ENCODE data around the gene FNDC3B. TPM values are rescaled to one million over a fixed set of nuclear protein-coding genes. Genes with fewer than 3 reads are reported as not detected.

Gene FNDC3B
- total RNA-seq, 5 donors from 2014 or later (not counting 1 experiment from before 2014, with no cell fraction given): 18.1 to 46.5 (median 23.5) TPM

- Mint-ChIP-seq H3K4me1 (peaks cover 8 to 18% (median 10%) of the 10 kb centered on the region in 3 donors), H3K36me3 (peaks cover 34% of the 10 kb centered on the region), H3K9me3 (no peaks in the 10 kb centered on the region), H3K4me3 (no peak overlapping the region), H3K27ac (no peak overlapping the region), H3K27me3 (no peaks in the 10 kb centered on the region)
- Histone ChIP-seq H3K4me1 (ENCODE audit: control insufficient read depth in 1 of 2, extremely low read depth in 1 of 2, insufficient read depth in 2 of 2, low read length in 2 of 2) (no peaks in the 10 kb centered on the region), H3K4me3 (ENCODE audit: control insufficient read depth in 1 of 2, extremely low read depth in 1 of 2, low read length in 1 of 2) (no peak overlapping the region), H3K27me3 (replicated peaks in 1 of 2; ENCODE audit: control insufficient read depth in 2 of 2, extremely low read depth in 1 of 2, insufficient read depth in 2 of 2, low read length in 1 of 2) (no peaks in the 10 kb centered on the region), H3K27ac (ENCODE audit: low read length) (no peak overlapping the region), H3K36me3 (ENCODE audit: control insufficient read depth in 2 of 2, extremely low read depth in 1 of 2, insufficient read depth in 1 of 2, low read length in 1 of 2) (no peaks in the 10 kb centered on the region), H3K9me3 (no peaks in the 10 kb centered on the region)
- WGBS (ENCODE audit: insufficient coverage): no CpG with 5 or more reads among the region's 7 CpGs
- ChIA-PET CTCF (no interaction called here), POLR2A (no interaction called here)
- ATAC-seq (replicated peaks in 1 of 4): no peak
- DNase-seq: no peak
Observed at GRCh38 chr3:172224560-172225214, 185.3 kb downstream of the FNDC3B start.

GRCh38 chr3:172225215-172225707, 185.9 kb downstream of the FNDC3B start:
- no peaks in the 10 kb centered on the region for H3K9me3 ChIP-seq
- DNase-seq (no peak), ATAC-seq (replicated peaks in 1 of 4) (no peak)
- no peaks in the 10 kb centered on the region for H3K36me3 ChIP-seq (ENCODE audit: control insufficient read depth in 2 of 2, extremely low read depth in 1 of 2, insufficient read depth in 1 of 2, low read length in 1 of 2)
- peaks cover 3 to 12% (median 5%) of the 10 kb centered on the region in 3 donors for H3K4me1 Mint-ChIP-seq
- H3K27me3 Mint-ChIP-seq: no peaks in the 10 kb centered on the region
- H3K27ac Mint-ChIP-seq: no peak overlapping the region
- no peak overlapping the region for H3K27ac ChIP-seq (ENCODE audit: low read length)
- H3K4me3 Mint-ChIP-seq: no peak overlapping the region
- no peak overlapping the region for H3K4me3 ChIP-seq (ENCODE audit: control insufficient read depth in 1 of 2, extremely low read depth in 1 of 2, low read length in 1 of 2)
- no peaks in the 10 kb centered on the region for H3K9me3 Mint-ChIP-seq
- H3K27me3 ChIP-seq (replicated peaks in 1 of 2; ENCODE audit: control insufficient read depth in 2 of 2, extremely low read depth in 1 of 2, insufficient read depth in 2 of 2, low read length in 1 of 2): no peaks in the 10 kb centered on the region
- WGBS (ENCODE audit: insufficient coverage): 100% methylated on average over 2 of the region's 5 CpGs
- POLR2A ChIA-PET: no interaction called here
- no peaks in the 10 kb centered on the region for H3K4me1 ChIP-seq (ENCODE audit: control insufficient read depth in 1 of 2, extremely low read depth in 1 of 2, insufficient read depth in 2 of 2, low read length in 2 of 2)
- peaks cover 34% of the 10 kb centered on the region for H3K36me3 Mint-ChIP-seq
- CTCF ChIA-PET: no interaction called here

- H3K9me3 ChIP-seq: no peaks in the 10 kb centered on the region
- Mint-ChIP-seq H3K4me3 (no peak overlapping the region), H3K36me3 (peaks cover 43% of the 10 kb centered on the region), H3K27me3 (no peaks in the 10 kb centered on the region), H3K9me3 (no peaks in the 10 kb centered on the region), H3K4me1 (peaks cover 0 to 10% (median 0%) of the 10 kb centered on the region in 3 donors), H3K27ac (no peak overlapping the region)
- ChIA-PET CTCF (interaction anchor here in 1 of 2 donors (0.6 kb wide), 1 partner anchor 17 kb away, joined by 6 read pairs; no protein-coding TSS in a partner anchor), POLR2A (no interaction called here)
- no peaks in the 10 kb centered on the region for H3K4me1 ChIP-seq (ENCODE audit: control insufficient read depth in 1 of 2, extremely low read depth in 1 of 2, insufficient read depth in 2 of 2, low read length in 2 of 2)
- H3K27ac ChIP-seq (ENCODE audit: low read length): no peak overlapping the region
- WGBS (ENCODE audit: insufficient coverage): 93% methylated on average over 2 of the region's 5 CpGs
- H3K27me3 ChIP-seq (replicated peaks in 1 of 2; ENCODE audit: control insufficient read depth in 2 of 2, extremely low read depth in 1 of 2, insufficient read depth in 2 of 2, low read length in 1 of 2): no peaks in the 10 kb centered on the region
- H3K4me3 ChIP-seq (ENCODE audit: control insufficient read depth in 1 of 2, extremely low read depth in 1 of 2, low read length in 1 of 2): no peak overlapping the region
- no peak for DNase-seq
- no peaks in the 10 kb centered on the region for H3K36me3 ChIP-seq (ENCODE audit: control insufficient read depth in 2 of 2, extremely low read depth in 1 of 2, insufficient read depth in 1 of 2, low read length in 1 of 2)
- ATAC-seq (replicated peaks in 1 of 4): no peak
Observed at GRCh38 chr3:172226831-172227230, 187.5 kb downstream of the FNDC3B start.

GRCh38 chr3:172227340-172228035, 188.1 kb downstream of the FNDC3B start:
- ATAC-seq (replicated peaks in 1 of 4) (no peak), DNase-seq (no peak)
- WGBS (ENCODE audit: insufficient coverage): no CpG with 5 or more reads among the region's 3 CpGs
- H3K36me3 ChIP-seq (ENCODE audit: control insufficient read depth in 2 of 2, extremely low read depth in 1 of 2, insufficient read depth in 1 of 2, low read length in 1 of 2): no peaks in the 10 kb centered on the region
- no peak overlapping the region for H3K27ac ChIP-seq (ENCODE audit: low read length)
- CTCF ChIA-PET: no interaction called here
- Mint-ChIP-seq H3K4me1 (peaks cover 1 to 10% (median 2%) of the 10 kb centered on the region in 3 donors), H3K4me3 (no peak overlapping the region), H3K27me3 (no peaks in the 10 kb centered on the region), H3K36me3 (peaks cover 46% of the 10 kb centered on the region), H3K27ac (no peak overlapping the region), H3K9me3 (no peaks in the 10 kb centered on the region)
- no peaks in the 10 kb centered on the region for H3K27me3 ChIP-seq (replicated peaks in 1 of 2; ENCODE audit: control insufficient read depth in 2 of 2, extremely low read depth in 1 of 2, insufficient read depth in 2 of 2, low read length in 1 of 2)
- no peaks in the 10 kb centered on the region for H3K4me1 ChIP-seq (ENCODE audit: control insufficient read depth in 1 of 2, extremely low read depth in 1 of 2, insufficient read depth in 2 of 2, low read length in 2 of 2)
- no peaks in the 10 kb centered on the region for H3K9me3 ChIP-seq
- POLR2A ChIA-PET: no interaction called here
- no peak overlapping the region for H3K4me3 ChIP-seq (ENCODE audit: control insufficient read depth in 1 of 2, extremely low read depth in 1 of 2, low read length in 1 of 2)

- H3K9me3 Mint-ChIP-seq: no peaks in the 10 kb centered on the region
- Histone ChIP-seq H3K4me3 (ENCODE audit: control insufficient read depth in 1 of 2, extremely low read depth in 1 of 2, low read length in 1 of 2) (no peak overlapping the region), H3K9me3 (no peaks in the 10 kb centered on the region), H3K27me3 (replicated peaks in 1 of 2; ENCODE audit: control insufficient read depth in 2 of 2, extremely low read depth in 1 of 2, insufficient read depth in 2 of 2, low read length in 1 of 2) (no peaks in the 10 kb centered on the region), H3K27ac (ENCODE audit: low read length) (no peak overlapping the region), H3K4me1 (ENCODE audit: control insufficient read depth in 1 of 2, extremely low read depth in 1 of 2, insufficient read depth in 2 of 2, low read length in 2 of 2) (no peaks in the 10 kb centered on the region), H3K36me3 (ENCODE audit: control insufficient read depth in 2 of 2, extremely low read depth in 1 of 2, insufficient read depth in 1 of 2, low read length in 1 of 2) (no peaks in the 10 kb centered on the region)
- no CpG with 5 or more reads among the region's 2 CpGs for WGBS (ENCODE audit: insufficient coverage)
- no peak overlapping the region for H3K27ac Mint-ChIP-seq
- H3K4me1 Mint-ChIP-seq: peaks cover 1 to 5% (median 4%) of the 10 kb centered on the region in 3 donors
- no peak for DNase-seq
- ChIA-PET POLR2A (no interaction called here), CTCF (no interaction called here)
- H3K36me3 Mint-ChIP-seq: peaks cover 48% of the 10 kb centered on the region
- H3K4me3 Mint-ChIP-seq: no peak overlapping the region
- no peak for ATAC-seq (replicated peaks in 1 of 4)
- no peaks in the 10 kb centered on the region for H3K27me3 Mint-ChIP-seq
Observed at GRCh38 chr3:172228036-172228415, 188.6 kb downstream of the FNDC3B start.

- Mint-ChIP-seq H3K27ac (no peak overlapping the region), H3K4me3 (no peak overlapping the region), H3K27me3 (no peaks in the 10 kb centered on the region), H3K9me3 (no peaks in the 10 kb centered on the region), H3K36me3 (peaks cover 48% of the 10 kb centered on the region), H3K4me1 (peaks cover 1 to 8% (median 8%) of the 10 kb centered on the region in 3 donors)
- Histone ChIP-seq H3K27me3 (replicated peaks in 1 of 2; ENCODE audit: control insufficient read depth in 2 of 2, extremely low read depth in 1 of 2, insufficient read depth in 2 of 2, low read length in 1 of 2) (no peaks in the 10 kb centered on the region), H3K27ac (ENCODE audit: low read length) (no peak overlapping the region), H3K9me3 (no peaks in the 10 kb centered on the region), H3K36me3 (ENCODE audit: control insufficient read depth in 2 of 2, extremely low read depth in 1 of 2, insufficient read depth in 1 of 2, low read length in 1 of 2) (no peaks in the 10 kb centered on the region), H3K4me3 (ENCODE audit: control insufficient read depth in 1 of 2, extremely low read depth in 1 of 2, low read length in 1 of 2) (no peak overlapping the region), H3K4me1 (ENCODE audit: control insufficient read depth in 1 of 2, extremely low read depth in 1 of 2, insufficient read depth in 2 of 2, low read length in 2 of 2) (no peaks in the 10 kb centered on the region)
- POLR2A ChIA-PET: no interaction called here
- CTCF ChIA-PET: no interaction called here
- no CpG with 5 or more reads among the region's 1 CpG for WGBS (ENCODE audit: insufficient coverage)
- DNase-seq (no peak), ATAC-seq (replicated peaks in 1 of 4) (no peak)
Observed at GRCh38 chr3:172229462-172229861, 190.1 kb downstream of the FNDC3B start.

All from T-cell (primary cell).